Cardiac fibroblast (primary cell): ENCODE results near the gene GOLPH3.

Experiments used
- DNase-seq, 2 donors: peaks; one replicate each; pipeline versions ENCODE4 v3.0.0 to v3.0.0-alpha.2; 2010; ENCODE audit warnings: low read depth in 2 of 2
- H3K4me3 ChIP-seq, 2 donors: replicated peaks in 1 of 2; 1 replicate in 1 of 2; 2 replicates in 1 of 2; pipeline ENCODE4 v1.5.1; 2011; ENCODE audit warnings: low read depth in 2 of 2, low read length in 2 of 2, mild to moderate bottlenecking in 2 of 2, moderate library complexity in 1 of 2
- CTCF ChIP-seq: IDR thresholded peaks from one replicate; pipeline ENCODE4 v1.5.1; 2011; ENCODE audit warnings: low read depth, mild to moderate bottlenecking, low read length, inconsistent platforms

The GOLPH3 gene

GRCh38 chr5:32159328-32160072 lies 14.6 kb downstream of the GOLPH3 start:
- no peak for TF ChIP-seq CTCF
- H3K4me3 ChIP-seq, result no peak overlapping the region
- no peak for DNase-seq

- H3K4me3 ChIP-seq, result no peak overlapping the region
- TF ChIP-seq CTCF, result no peak
- no peak for DNase-seq
These were observed 15.5 kb downstream of the GOLPH3 start for GRCh38 chr5:32158679-32158975.

- no peak for DNase-seq
- H3K4me3 ChIP-seq, result no peak overlapping the region
- no peak for TF ChIP-seq CTCF
These were observed 17.0 kb downstream of the GOLPH3 start for GRCh38 chr5:32157078-32157477.

- no peak for DNase-seq
- H3K4me3 ChIP-seq, result no peak overlapping the region
- no peak for TF ChIP-seq CTCF
These were observed 17.5 kb downstream of the GOLPH3 start for GRCh38 chr5:32156635-32157034.

GRCh38 chr5:32155211-32155610 lies 18.9 kb downstream of the GOLPH3 start:
- no peak for DNase-seq
- no peak overlapping the region for H3K4me3 ChIP-seq
- no peak for TF ChIP-seq CTCF

GRCh38 chr5:32153723-32154122 lies 20.4 kb downstream of the GOLPH3 start:
- H3K4me3 ChIP-seq, result no peak overlapping the region
- TF ChIP-seq CTCF, result no peak
- DNase-seq, result peak; percentile 48 to 68

- no peak for TF ChIP-seq CTCF
- H3K4me3 ChIP-seq, result no peak overlapping the region
- DNase-seq, result no peak
These were observed 22.9 kb downstream of the GOLPH3 start for GRCh38 chr5:32151198-32151597.
